ENCODE measurements around the gene CTPS1. TPM values are rescaled to one million over a fixed set of nuclear protein-coding genes. Genes with fewer than 3 reads are reported as not detected.

CTPS1 gene
- total and polyA plus RNA-seq, 2 experiments from 2014 or later = 31.8 to 93.9 TPM

DNA sequence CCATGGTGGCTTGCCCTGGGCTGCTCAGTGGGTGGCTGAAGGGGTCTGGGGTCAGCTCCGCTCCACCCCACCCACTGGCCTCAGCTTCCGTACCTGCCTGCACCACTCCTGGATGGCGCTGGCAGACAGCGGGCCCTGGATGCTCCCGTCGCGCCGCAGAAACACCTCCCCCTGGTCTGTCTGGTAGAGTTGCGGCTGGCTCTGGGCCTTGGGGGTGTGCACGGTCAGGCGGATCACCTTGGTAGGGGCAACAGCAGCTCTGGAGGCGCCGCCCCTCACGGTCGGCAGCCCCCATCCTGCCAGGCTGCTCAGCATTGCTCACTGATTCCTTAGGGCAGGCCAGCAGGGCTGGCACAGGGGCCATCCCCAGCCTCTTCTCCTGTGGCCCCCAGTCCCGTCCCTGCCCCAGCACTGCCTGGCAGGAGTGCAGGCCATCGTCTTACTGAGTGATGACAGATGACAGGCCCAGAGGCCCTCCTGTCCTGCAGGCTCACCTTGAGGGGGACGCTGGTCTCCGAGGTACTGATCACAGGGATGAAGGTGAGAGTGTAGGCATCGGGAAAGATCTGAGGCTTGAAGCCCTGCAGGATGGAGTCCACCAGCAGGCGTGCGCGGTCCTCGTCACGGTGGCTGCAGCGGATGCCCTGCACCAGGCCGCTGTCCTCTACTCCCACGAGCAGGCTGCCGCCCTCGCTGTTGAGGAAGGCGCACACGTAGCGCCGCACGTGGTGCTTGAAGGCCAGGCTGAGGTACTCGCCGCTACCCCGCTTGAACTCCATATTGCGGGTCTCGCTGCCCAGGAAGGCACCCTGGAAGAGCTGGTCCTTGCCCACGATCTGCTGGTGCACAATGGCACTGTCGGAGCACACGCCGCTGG is 37.9 kb downstream of the CTPS1 start:
- peaks cover 44% of the 10 kb centered on the region for H3K36me3 Mint-ChIP-seq (ENCODE audit: low read depth)
- no peak for ATAC-seq
- H3K36me3 ChIP-seq (ENCODE audit: insufficient read depth) = peaks cover 5% of the 10 kb centered on the region; the same call in 1 of the 2 replicates

DNA sequence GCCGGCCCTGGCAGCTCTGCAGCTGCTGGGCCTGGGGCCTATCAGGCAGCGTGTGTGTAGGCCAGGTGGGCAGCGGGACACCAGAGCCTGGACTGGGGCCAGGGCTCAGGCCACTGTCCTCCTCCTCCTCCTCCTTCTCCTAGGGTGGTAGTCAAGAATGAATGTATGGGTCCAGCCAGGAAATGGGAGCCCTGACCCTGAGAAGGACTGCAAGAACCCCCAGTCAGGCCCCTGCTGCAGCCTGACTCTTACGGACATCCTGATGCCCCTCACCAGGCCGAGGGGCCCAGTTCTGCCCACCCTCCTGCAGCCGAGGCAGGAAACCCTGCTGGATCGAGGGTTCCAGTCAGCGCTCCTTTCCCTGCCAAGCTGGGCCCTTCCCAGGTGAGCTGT is 38.5 kb downstream of the CTPS1 start:
- H3K9me2 ChIP-seq (ENCODE audit: insufficient read depth) = no peaks in the 10 kb centered on the region
- H3K79me2 ChIP-seq (replicated peaks; ENCODE audit: insufficient read depth) = no peaks in the 10 kb centered on the region
- no peak overlapping the region for H3K4me3 Mint-ChIP-seq
- peaks cover 7% of the 10 kb centered on the region; the same call in 1 of the 2 replicates for H3K4me1 ChIP-seq (ENCODE audit: insufficient read depth)
- H3K36me3 Mint-ChIP-seq (ENCODE audit: low read depth) = peaks cover 39% of the 10 kb centered on the region
- no peak for DNase-seq (ENCODE audit: low spot score)
- no peak overlapping the region for H3K4me2 ChIP-seq
- peaks cover 3% of the 10 kb centered on the region; the same call in 1 of the 2 replicates for H3F3A ChIP-seq (replicated peaks; ENCODE audit: low read depth)
- no peak overlapping the region for H2AFZ ChIP-seq
- peaks cover 46% of the 10 kb centered on the region for H3K27me3 Mint-ChIP-seq (ENCODE audit: insufficient read depth, low read depth, poor library complexity)
- no peak for ATAC-seq
- H3K9me3 Mint-ChIP-seq = no peaks in the 10 kb centered on the region; the same call in 2 of the 3 replicates
- no peak overlapping the region for H3K27ac ChIP-seq (ENCODE audit: low read depth)
- H3K27ac Mint-ChIP-seq = no peak overlapping the region
- peaks cover 4% of the 10 kb centered on the region; the same call in 1 of the 2 replicates for H4K20me1 ChIP-seq (replicated peaks; ENCODE audit: insufficient read depth)
- peaks cover 24% of the 10 kb centered on the region for H3K4me1 Mint-ChIP-seq
- H3K36me3 ChIP-seq (ENCODE audit: insufficient read depth) = no peaks in the 10 kb centered on the region; the same call in 1 of the 2 replicates
- H3K27me3 ChIP-seq (ENCODE audit: insufficient read depth) = peaks cover 5% of the 10 kb centered on the region; the same call in 1 of the 2 replicates
- H3K4me3 ChIP-seq = no peak overlapping the region
- TF ChIP-seq, protein P1, sequence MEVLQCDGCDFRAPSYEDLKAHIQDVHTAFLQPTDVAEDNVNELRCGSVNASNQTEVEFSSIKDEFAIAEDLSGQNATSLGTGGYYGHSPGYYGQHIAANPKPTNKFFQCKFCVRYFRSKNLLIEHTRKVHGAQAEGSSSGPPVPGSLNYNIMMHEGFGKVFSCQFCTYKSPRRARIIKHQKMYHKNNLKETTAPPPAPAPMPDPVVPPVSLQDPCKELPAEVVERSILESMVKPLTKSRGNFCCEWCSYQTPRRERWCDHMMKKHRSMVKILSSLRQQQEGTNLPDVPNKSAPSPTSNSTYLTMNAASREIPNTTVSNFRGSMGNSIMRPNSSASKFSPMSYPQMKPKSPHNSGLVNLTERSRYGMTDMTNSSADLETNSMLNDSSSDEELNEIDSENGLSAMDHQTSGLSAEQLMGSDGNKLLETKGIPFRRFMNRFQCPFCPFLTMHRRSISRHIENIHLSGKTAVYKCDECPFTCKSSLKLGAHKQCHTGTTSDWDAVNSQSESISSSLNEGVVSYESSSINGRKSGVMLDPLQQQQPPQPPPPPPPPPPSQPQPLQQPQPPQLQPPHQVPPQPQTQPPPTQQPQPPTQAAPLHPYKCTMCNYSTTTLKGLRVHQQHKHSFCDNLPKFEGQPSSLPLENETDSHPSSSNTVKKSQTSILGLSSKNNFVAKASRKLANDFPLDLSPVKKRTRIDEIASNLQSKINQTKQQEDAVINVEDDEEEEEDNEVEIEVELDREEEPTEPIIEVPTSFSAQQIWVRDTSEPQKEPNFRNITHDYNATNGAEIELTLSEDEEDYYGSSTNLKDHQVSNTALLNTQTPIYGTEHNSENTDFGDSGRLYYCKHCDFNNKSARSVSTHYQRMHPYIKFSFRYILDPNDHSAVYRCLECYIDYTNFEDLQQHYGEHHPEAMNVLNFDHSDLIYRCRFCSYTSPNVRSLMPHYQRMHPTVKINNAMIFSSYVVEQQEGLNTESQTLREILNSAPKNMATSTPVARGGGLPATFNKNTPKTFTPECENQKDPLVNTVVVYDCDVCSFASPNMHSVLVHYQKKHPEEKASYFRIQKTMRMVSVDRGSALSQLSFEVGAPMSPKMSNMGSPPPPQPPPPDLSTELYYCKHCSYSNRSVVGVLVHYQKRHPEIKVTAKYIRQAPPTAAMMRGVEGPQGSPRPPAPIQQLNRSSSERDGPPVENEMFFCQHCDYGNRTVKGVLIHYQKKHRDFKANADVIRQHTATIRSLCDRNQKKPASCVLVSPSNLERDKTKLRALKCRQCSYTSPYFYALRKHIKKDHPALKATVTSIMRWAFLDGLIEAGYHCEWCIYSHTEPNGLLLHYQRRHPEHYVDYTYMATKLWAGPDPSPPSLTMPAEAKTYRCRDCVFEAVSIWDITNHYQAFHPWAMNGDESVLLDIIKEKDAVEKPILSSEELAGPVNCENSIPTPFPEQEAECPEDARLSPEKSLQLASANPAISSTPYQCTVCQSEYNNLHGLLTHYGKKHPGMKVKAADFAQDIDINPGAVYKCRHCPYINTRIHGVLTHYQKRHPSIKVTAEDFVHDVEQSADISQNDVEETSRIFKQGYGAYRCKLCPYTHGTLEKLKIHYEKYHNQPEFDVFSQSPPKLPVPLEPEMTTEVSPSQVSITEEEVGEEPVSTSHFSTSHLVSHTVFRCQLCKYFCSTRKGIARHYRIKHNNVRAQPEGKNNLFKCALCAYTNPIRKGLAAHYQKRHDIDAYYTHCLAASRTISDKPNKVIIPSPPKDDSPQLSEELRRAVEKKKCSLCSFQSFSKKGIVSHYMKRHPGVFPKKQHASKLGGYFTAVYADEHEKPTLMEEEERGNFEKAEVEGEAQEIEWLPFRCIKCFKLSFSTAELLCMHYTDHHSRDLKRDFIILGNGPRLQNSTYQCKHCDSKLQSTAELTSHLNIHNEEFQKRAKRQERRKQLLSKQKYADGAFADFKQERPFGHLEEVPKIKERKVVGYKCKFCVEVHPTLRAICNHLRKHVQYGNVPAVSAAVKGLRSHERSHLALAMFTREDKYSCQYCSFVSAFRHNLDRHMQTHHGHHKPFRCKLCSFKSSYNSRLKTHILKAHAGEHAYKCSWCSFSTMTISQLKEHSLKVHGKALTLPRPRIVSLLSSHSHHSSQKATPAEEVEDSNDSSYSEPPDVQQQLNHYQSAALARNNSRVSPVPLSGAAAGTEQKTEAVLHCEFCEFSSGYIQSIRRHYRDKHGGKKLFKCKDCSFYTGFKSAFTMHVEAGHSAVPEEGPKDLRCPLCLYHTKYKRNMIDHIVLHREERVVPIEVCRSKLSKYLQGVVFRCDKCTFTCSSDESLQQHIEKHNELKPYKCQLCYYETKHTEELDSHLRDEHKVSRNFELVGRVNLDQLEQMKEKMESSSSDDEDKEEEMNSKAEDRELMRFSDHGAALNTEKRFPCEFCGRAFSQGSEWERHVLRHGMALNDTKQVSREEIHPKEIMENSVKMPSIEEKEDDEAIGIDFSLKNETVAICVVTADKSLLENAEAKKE (CRISPR knock-in tag; IDR thresholded peaks at IDR 0.05) = no peak
- TF ChIP-seq CTCF (conservative IDR thresholded peaks at IDR 0.05; ENCODE audit: low read depth in 2 of 2) = no peak
- no peak for TF ChIP-seq EZH2 (IDR thresholded peaks at IDR 0.05; ENCODE audit: low read depth, unreplicated experiment)
- TF ChIP-seq, protein P2, sequence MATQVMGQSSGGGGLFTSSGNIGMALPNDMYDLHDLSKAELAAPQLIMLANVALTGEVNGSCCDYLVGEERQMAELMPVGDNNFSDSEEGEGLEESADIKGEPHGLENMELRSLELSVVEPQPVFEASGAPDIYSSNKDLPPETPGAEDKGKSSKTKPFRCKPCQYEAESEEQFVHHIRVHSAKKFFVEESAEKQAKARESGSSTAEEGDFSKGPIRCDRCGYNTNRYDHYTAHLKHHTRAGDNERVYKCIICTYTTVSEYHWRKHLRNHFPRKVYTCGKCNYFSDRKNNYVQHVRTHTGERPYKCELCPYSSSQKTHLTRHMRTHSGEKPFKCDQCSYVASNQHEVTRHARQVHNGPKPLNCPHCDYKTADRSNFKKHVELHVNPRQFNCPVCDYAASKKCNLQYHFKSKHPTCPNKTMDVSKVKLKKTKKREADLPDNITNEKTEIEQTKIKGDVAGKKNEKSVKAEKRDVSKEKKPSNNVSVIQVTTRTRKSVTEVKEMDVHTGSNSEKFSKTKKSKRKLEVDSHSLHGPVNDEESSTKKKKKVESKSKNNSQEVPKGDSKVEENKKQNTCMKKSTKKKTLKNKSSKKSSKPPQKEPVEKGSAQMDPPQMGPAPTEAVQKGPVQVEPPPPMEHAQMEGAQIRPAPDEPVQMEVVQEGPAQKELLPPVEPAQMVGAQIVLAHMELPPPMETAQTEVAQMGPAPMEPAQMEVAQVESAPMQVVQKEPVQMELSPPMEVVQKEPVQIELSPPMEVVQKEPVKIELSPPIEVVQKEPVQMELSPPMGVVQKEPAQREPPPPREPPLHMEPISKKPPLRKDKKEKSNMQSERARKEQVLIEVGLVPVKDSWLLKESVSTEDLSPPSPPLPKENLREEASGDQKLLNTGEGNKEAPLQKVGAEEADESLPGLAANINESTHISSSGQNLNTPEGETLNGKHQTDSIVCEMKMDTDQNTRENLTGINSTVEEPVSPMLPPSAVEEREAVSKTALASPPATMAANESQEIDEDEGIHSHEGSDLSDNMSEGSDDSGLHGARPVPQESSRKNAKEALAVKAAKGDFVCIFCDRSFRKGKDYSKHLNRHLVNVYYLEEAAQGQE (IDR thresholded peaks at IDR 0.05; ENCODE audit: unreplicated experiment) = no peak
- no peak for TF ChIP-seq ZNF331 (CRISPR knock-in tag; IDR thresholded peaks at IDR 0.05; ENCODE audit: low read depth)
- TF ChIP-seq ZNF114 (CRISPR knock-in tag; IDR thresholded peaks at IDR 0.05) = no peak
- no peak for TF ChIP-seq NANOG (IDR thresholded peaks at IDR 0.05; ENCODE audit: borderline replicate concordance)

More for the DNA sequence above, 37.9 kb downstream of the CTPS1 start:
- Mint-ChIP-seq H3K27me3 (ENCODE audit: insufficient read depth, low read depth, poor library complexity) (peaks cover 44% of the 10 kb centered on the region), H3K4me3 (no peak overlapping the region), H3K9me3 (no peaks in the 10 kb centered on the region; the same call in 2 of the 3 replicates), H3K27ac (no peak overlapping the region), H3K4me1 (peaks cover 24% of the 10 kb centered on the region)
- H4K20me1 ChIP-seq (replicated peaks; ENCODE audit: insufficient read depth) = peaks cover 9% of the 10 kb centered on the region; the same call in 1 of the 2 replicates
- DNase-seq (ENCODE audit: low spot score) = no peak
- H3K27ac ChIP-seq (ENCODE audit: low read depth) = no peak overlapping the region
- TF ChIP-seq CREB1 (CRISPR knock-in tag; IDR thresholded peaks at IDR 0.05; ENCODE audit: low read depth) (no peak), JUNB (IDR thresholded peaks at IDR 0.05; ENCODE audit: unreplicated experiment) (no peak)
- no peak overlapping the region for H3K4me2 ChIP-seq
- peaks cover 3% of the 10 kb centered on the region; the same call in 1 of the 2 replicates for H3F3A ChIP-seq (replicated peaks; ENCODE audit: low read depth)
- H3K4me1 ChIP-seq (ENCODE audit: insufficient read depth) = peaks cover 7% of the 10 kb centered on the region; the same call in 1 of the 2 replicates
- no peaks in the 10 kb centered on the region for H3K79me2 ChIP-seq (replicated peaks; ENCODE audit: insufficient read depth)
- H3K4me3 ChIP-seq = no peak overlapping the region
- no peak overlapping the region for H2AFZ ChIP-seq
- no peaks in the 10 kb centered on the region for H3K27me3 ChIP-seq (ENCODE audit: insufficient read depth)
- H3K9me2 ChIP-seq (ENCODE audit: insufficient read depth) = no peaks in the 10 kb centered on the region
